Stimulated activated CD4-positive, alpha-beta T cell treated with anti-CD3 and anti-CD28 coated beads, Interleukin-2, amount 100 ng/mL, for 48 hours (primary cell): ENCODE data around the gene ELOVL1.
"Not testable (repeated sequence)": the region's sequence is repeated elsewhere in the genome, so short reads cannot be mapped to it uniquely, and the experiment has no call there.

Experiments
- DNase-seq, 2 donors: peaks; one replicate each; pipeline ENCODE4 v3.0.0-alpha.2; 2020

Gene ELOVL1

DNA sequence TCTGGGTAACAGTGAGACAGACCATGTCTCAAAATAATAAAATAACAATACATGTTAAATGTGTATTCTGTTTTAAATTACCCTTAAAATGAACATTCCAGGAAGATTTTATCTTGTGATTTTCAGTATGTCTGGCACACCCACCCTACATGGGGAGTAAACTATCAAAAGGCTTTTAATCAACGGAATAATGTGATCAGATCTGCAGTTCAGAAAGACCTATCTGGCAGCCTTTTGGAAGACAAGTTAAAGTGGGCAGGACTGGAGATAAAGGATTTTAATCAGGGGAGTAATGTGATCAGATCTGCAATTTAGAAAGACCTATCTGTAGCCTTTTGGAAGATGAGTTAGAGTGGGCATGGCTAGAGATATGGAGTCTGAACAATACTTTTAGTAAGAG is 11.7 kb upstream of the ELOVL1 start:
- DNase-seq: no peak

DNA sequence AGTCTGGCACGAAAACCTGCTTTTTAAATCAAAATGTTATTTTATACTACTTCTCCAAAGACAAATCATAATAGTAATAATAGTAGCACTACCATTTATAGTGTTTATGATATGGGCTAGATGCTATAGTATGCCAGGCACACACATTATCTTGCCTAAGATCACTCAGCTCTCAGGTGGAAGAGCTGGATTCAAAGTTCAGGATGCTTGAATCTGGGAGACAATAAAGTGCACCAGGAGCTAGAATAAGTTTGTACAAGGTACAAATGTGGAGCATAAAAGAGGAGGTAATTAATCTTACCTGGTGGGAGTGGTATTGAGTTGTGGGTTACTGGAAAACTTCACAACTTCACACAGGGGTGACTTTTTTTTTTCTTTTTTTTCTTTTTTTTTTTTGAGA is 10.0 kb upstream of the ELOVL1 start:
- DNase-seq: no peak

DNA sequence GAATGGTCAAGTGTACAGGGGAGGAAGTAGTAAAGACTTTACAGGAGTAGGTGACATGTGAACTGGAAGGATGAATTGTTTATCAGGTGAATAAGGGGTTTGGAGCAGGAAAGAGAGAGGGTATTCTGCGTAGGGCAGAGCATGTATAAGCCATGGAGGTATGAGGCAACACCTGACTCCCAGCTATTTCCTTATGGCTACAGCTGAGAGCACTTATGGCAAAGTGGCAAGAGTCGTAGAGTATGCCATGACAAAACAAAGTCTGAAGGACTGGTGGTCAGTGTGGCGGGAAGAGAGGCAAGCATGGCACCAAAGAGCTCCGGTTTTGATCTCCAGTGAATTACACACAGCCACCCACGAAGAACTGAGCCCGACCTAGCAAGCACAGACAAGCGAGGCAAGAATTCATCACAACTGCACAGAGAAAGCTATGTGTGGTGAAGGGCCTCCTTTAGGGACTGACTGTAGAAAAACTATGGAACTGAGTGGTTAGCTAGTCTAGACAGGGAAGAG is 9.0 kb upstream of the ELOVL1 start:
- no peak for DNase-seq

DNA sequence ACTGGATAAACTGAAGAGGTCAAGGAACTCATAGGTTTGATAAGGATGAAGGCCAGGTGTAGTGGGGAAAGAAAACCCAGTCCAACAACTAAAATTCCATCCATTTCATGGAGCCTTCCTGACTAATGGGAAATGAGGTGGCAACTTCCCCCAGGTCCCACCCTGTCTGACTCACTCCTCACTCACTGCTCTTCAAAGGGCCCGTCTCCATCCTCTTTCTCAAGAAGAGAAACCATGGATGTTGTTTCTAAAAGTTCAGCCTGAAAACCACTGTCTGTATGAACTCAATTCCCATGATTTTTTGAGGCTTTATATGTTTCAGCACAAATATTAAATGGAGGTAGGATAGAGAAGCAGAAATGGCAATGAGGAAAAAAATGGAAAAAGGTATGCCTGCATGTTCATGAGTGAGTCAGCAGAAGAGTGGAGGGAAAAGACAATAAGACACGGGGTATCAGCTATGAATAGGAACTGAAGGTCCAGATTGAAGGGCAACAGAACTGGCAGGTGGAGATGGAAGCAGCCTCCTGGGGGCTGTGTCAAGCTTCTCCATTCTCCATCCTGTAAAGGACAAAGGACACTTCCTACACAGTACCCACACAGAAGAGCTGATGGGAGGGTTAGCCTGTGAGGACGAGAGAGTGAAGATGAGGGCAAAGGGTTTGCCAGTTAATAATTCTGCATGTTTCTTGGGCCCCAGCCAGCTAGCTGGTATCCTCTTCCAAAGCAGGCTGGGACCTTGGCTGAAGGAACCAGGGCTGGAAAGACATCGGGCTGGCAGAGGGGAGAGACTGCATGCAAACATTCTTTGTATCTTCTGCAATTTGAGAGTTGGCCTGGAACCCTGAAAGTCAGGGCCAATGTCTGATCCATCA is 5.5 kb upstream of the ELOVL1 start:
- DNase-seq: no peak

DNA sequence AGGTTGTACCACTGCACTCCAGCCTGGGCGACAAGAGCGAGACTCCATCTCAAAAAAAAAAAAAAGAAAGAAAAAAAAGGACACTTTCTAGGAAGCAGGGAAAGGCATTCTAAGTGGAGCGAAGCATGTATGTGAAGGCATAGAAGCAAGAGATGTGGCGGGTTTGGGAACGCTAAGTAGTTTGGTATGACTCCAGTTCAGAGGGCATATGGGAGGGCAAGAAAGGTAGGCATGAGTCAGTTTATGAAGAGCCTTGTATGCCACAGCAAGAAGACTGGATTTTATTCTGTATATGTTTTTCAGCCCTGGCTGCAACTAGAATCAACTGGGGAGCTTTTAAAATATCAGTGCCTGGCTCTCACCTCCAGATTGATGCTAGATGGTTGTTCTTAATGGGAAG is 4.4 kb upstream of the ELOVL1 start:
- DNase-seq: no peak

DNA sequence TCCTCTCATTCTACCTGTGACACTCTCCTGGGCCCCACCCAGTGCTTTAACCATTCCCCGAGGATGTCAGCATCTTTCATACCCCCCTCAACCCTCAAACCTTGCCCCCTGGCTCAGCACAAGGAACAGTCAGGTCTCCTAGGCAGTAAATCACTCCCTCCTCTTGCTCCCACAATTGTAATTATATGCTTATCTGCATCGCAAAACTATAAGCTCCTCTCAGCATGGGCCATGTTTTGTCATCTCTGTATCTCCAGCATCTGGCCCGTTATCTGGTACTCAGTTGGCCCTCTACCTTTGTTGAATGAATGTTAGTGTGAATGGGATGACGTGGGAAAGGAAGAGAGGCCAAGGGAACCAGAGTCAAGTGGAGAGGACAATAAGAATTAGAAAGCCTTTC is 2.8 kb upstream of the ELOVL1 start:
- DNase-seq: no peak

DNA sequence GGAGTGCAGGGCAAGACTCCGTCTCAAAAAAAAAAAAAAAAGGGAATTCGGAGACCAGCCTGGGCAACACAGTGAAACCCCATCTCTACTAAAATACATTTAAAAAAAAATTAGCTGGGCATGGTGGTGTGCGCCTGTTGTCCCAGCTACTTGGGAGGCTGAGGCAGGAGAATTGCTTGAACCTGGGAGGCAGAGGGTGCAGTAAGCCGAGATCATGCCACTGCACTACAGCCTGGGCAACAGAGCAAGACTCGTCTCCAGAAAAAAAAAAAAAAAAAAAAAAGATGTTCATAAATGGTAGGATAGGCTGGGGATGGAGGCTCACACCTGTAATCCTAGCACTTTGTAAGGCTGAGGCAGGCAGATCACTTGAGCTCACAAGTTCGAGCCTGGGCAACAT is 2.0 kb upstream of the ELOVL1 start:
- not testable (repeated sequence) for DNase-seq

DNA sequence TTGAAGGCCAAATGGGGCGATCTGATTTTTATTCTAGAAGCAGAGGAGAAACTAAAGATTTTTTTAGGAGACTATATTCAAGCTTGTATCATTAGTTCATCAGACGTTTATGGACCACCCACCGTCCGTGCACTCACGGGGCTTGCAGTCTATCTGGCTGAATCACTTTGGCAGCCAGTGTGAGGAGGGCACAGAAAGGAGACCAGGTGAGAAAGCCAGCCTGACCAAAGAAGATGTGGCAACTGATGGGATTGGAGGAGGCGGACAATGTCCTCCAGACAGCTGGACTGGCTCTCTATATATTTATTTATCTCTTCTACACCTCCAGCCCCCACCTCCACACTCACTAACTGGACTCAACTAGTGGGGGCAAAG is 822 bp upstream of the ELOVL1 start:
- no peak for DNase-seq

DNA sequence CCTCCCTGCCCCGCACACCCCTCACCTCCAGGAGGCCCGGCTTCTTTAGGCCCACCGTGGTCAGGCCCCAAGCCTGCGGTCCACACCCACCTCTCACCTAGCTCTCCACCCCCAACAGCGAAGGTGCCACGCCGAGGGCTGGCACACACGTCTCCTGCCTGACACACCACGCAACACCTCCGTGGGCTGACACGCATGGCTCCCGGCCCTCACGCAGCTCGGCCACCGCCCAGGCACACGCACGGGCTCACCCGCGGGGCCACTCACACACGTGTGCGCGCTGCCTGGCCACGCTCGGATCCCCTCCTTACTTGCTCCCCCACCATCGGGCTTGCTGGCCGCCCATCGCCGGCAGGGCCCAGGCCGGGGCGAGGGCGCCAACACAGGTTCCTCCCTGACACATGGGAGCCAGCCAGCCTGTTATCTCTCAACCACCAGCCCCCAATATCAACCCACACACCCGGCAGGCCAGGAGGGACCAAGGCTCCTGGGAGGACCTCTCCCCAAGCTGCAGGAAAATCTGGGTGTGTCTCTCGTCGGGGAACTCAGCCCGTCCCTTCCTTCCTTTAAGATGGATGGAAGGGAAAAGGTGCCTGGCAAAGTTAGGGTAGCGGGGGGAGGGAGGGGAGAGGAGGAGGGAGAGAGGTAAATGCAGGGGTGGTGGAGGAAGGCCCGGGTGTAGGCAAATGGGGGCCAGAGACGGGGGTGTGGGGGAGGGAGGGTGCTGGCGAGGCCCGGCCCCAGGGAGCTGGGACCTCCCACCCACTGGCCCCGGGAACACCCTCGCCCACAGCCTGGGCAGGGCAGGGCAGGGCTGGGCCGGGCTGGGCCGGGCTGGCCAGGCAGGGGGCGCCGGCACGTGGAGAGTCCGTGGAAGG is 546 bp downstream of the ELOVL1 start:
- DNase-seq: peak in 1 of 2 donors; percentile 18

DNA sequence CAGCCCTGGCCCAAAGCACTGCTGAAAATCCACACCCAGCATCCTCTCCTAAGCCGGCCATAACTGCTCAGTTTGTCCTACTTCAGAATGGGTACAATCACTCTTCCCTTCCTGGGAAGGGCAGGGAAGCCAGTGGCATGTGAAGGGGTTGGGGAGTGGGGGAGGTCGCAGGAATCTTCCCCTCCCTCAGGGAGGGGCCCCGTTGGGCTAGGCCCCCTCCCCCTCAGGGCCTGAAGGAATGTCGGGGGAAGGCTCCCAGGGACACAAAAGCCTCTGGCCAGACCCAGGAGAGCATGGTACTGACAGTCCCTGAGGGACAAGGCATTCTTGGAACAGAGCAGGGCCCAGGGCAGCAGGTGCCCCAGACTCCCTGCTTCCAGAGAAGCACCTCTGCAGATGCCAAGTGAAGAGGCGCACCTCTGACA is 1.2 kb downstream of the ELOVL1 start:
- DNase-seq: no peak

DNA sequence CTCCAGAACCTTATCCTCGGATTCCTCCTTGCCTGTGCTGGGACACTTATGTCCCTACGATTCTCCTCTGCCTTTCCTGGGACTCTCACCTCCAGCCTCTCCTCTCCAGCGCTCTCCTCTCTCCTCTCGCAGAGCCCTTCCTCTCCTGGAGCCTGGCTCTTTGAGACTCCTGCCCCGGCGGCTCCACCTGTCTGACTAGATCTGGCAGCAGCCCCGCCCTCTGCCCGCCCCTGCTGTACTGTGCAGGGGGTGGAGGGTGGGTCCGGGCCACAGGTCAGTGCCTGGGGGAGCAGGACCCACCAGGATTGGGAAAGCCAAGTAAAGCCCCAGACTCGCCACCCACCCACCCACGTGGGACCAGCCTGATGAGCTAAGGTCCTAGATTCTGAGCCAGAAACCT is 1.6 kb downstream of the ELOVL1 start:
- no peak for DNase-seq

DNA sequence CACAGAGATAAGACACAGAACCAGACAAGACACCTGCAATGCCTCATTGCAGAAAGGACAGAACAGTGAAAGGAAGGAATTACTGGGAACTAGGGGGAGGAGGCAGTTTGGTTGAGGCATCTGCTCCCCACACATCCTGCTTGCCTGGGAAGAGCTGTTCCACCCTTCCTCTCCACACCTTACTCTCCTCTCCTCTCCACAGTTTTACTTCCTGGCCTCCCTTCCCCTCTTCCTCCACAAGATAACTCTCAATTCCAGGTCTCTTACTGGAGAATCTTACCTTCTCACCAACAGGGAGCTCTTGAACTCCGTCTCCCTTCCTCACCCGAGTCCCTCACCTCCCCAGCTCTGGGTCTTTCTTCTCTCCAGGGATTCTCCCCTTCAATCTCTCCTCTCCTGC is 2.1 kb downstream of the ELOVL1 start:
- no peak for DNase-seq

DNA sequence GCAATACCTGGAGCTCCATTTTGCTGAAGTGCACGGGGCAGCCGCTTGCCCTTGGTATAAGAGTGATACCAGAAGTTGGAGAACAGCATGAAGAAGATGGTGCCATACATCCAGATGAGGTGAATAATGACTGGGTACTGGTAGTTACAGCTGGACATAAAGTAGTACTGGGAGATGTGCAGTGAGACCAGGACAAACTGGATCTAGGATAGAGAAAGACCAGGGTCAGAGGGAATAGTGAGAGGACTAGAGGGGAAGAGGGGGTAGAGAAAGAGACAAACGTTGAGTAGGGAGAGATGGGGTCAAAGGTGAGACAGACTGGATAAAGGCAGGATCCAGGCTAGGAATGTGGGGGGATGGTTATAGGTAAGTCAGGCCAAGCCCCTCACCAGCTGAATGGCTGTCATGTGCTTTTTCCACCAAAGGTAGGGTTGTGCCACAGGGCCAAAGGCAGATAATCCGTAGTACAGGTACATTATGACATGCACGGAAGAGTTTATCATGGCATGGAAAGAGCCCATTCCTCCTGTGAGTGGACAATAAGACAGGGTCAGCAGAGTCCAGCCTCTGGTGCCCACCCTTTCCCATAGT is 3.8 kb downstream of the ELOVL1 start:
- no peak for DNase-seq

DNA sequence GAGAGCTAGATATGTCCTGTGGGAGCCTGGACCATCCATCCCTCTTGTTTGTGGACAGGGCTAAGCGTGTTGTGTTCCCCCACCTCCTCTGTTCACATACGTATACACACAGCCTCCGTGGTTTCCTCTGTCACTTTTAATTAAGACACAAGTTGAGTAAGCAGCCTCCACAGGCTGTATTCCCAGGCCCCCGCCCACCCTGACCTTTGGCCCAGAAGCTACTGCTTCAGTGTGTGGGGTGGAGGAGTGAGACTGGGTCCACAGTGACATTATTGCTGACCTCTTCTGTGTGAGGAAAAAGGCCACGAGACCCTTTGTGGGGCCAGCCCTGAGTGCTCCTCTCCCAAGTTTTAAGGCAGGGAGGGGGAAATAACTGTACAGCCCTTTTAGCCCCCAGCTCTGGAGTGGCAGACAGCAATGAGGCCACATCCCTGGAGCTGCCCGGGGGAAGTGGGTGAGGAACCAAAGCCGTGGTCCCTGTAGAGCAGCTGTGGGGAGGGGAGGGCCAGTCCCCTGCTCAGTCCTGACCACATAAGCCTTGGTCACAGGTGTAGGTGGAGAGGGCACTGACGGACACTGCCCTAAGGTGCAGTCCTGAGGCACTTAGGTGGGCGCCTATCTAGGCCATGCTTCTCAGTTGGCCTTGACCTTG is 4.4 kb downstream of the ELOVL1 start:
- DNase-seq: no peak

DNA sequence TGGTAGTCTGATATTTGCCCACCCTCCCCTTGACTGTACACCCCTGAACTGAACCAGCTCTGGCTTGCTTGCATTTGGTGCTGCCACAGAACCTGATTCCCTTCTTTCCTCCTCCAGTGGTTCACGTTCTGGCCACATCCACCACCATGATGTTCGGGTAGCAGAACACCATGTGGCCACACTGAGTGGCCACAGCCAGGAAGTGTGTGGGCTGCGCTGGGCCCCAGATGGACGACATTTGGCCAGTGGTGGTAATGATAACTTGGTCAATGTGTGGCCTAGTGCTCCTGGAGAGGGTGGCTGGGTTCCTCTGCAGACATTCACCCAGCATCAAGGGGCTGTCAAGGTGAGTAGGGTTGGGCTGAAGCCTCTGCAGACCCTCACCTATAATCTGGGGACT is 7.2 kb downstream of the ELOVL1 start:
- DNase-seq: no peak

DNA sequence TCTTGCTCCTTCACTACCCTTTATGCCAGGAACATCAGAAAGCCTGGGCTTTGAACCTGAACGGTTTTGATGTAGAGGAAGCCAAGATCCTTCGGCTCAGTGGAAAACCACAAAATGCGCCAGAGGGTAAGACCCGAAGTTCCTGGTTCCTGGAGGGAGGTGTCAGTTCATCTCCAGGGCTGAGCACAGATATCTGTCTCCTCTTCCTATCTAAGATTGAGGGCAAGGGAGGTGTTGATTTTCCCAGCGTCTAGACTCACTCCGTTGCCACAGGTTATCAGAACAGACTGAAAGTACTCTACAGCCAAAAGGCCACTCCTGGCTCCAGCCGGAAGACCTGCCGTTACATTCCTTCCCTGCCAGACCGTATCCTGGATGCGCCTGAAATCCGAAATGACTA is 8.1 kb downstream of the ELOVL1 start:
- no peak for DNase-seq

DNA sequence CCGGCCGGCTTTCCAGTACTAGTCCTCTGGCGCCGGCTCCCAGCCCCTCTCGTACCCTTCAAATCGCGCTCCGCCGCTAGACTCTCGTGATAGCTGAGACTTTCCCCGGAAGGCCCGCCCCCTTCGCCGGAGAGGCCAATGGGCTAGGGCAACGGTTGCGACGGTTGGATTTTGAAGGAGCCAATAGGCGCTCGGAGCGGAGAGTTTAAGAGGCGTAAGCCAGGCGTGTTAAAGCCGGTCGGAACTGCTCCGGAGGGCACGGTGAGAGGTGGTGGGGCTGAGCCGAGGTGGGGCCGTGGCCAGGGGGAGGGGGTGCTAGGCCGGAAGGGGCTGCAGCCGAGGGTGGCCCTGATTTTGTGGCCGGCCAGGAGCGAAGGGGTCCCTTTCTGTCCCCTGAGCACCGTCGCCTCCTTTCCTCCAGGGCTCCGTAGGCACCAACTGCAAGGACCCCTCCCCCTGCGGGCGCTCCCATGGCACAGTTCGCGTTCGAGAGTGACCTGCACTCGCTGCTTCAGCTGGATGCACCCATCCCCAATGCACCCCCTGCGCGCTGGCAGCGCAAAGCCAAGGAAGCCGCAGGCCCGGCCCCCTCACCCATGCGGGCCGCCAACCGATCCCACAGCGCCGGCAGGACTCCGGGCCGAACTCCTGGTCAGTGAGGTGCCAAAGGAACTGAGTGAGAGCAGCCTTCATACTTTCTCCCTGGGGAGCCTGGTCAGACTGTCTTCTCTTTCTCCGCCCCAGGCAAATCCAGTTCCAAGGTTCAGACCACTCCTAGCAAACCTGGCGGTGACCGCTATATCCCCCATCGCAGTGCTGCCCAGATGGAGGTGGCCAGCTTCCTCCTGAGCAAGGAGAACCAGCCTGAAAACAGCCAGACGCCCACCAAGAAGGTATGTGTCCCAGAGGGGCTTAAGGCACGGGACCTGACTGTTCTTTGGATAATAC is 8.8 kb downstream of the ELOVL1 start, which contains the start of gene CDC20:
Gene CDC20, plus strand, starts transcription at position 236 of the 948 bp plus-strand sequence. Its CDS starts 235 bp downstream, at position 471.
- peak; percentile 98 for DNase-seq

DNA sequence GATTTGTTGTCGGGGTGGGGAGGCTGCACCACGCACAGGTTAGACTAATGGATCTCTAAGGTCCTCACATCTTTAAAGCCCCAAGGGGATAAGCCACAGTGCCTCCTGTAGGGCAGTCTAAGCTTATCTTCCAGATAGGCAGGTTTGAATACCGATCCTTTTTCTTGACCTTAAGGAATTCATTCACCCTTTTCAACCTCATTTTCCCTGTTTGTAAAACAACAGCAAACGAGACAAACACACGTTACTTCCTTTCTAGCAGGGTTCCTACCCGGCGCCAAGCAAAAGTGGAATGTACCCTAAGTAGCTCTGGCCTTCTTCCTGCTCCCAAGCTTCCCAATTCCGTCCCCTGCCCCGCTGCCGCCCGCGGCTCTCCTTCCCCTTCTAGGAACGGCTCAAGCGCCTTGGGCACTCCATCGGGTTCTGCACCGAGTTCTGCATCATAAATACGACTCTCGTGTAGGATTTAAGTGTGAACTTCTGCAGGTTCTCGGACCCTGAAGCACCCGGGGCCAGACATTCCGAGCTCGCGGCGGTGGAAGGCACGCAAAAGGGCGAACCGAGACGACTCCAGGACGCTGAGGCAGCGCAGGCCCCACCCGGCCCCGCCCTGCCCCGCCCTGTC is 9.6 kb downstream of the ELOVL1 start:
- no peak for DNase-seq

DNA sequence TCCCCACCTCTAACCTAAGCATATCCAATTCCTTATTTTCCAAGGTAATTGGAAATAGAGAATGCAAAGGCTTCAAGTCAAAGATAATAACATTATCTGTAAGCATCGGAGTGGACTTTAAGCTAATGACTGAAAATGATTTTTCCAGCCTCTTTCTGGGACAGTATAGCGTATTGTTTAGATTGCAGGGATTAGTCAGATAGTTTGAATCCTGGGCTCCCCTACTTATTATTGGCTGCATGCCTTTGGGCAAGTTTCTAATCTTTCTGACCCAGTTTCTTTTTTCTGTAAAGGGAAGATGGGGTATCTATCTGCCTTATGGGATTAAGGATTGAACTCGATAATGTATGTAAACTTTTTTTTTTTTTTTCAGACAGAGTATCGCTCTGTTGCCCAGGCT is 10.6 kb downstream of the ELOVL1 start:
- DNase-seq: no peak

DNA sequence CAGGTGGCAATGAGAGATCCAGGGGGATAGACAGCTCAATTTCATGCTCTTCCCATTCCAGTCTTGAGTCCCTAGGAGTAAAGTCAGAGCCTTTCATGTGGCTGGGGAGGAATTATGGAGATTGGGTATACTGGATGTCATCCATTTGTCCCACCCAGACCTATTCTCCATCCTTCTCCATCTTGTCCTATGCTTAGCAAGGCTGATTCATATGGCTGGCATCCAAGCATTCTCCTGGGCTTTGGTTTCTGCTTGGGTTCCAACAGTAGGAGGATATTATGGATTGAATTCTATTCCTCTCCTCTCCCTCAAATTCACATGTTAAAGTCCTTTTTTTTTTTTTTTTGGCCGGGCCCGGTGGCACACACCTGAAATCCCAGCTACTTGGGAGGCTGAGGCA is 12.9 kb downstream of the ELOVL1 start:
- DNase-seq: no peak

DNA sequence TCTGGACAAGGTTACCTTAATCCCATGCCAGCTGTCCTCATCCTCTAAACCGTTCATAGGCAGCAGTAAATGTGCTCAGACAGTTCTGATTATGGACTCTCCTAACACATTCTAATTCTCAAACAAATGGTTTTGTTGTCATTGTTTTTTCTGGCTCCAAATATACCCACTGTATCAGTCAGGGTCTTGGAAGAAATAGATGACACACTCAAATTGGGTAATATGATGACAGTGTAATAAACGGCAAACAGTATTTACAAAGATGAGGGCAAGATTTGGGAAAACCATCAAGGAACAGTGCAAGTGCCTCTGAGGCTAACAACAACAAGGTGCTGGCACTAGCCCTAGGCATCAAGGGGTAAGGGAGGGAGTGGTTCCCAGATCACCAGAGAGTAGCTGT is 13.3 kb downstream of the ELOVL1 start:
- no peak for DNase-seq
